Tibial artery (tissue), 4 donors: ENCODE data around the gene STH.

Experiments
- DNase-seq, 2 donors: peaks; one replicate each; pipeline ENCODE4 v3.0.0-alpha.2; 2019
- H3K27ac ChIP-seq, 2 donors: fragments of 200-600 bp; sonication (generic) in 1 of 2; 1 replicate in 1 of 2; 2 replicates in 1 of 2; pipeline ENCODE4 v1.5.1; 2018 to 2019; ENCODE audit warnings: mild to moderate bottlenecking in 1 of 2
- H3K27me3 ChIP-seq, 2 donors: fragments of 200-600 bp; sonication (generic) in 1 of 2; one replicate each; pipeline versions ENCODE4 v1.5.1 to v1.6.0; 2016 to 2019
- H3K36me3 ChIP-seq, 3 donors: fragments of 200-600 bp; sonication (generic) in 2 of 3; one replicate each; pipeline ENCODE4 v1.5.1; 2016 to 2019; ENCODE audit warnings: mild to moderate bottlenecking in 2 of 3
- H3K4me1 ChIP-seq, 4 donors: fragments of 200-600 bp; sonication (generic) in 2 of 4; 1 replicate in 3 of 4; 2 replicates in 1 of 4; pipeline ENCODE4 v1.5.1; 2016 to 2019
- H3K4me3 ChIP-seq, 2 donors: fragments of 200-600 bp; sonication (generic) in 1 of 2; 1 replicate in 1 of 2; 2 replicates in 1 of 2; pipeline ENCODE4 v1.5.1; 2018 to 2019; ENCODE audit warnings: mild to moderate bottlenecking in 2 of 2
- H3K9me3 ChIP-seq, 3 donors: fragments of 200-600 bp; sonication (generic) in 1 of 3; one replicate each; pipeline ENCODE4 v1.5.1; 2016 to 2019
- CTCF ChIP-seq, 2 experiments: fragments of 200-600 bp in 1 of 2; fragments of 450-650 bp in 1 of 2; IDR thresholded peaks; one replicate each; pipeline ENCODE4 v1.5.1; 2017 to 2019; ENCODE audit warnings: antibody characterized with exemption in 2 of 2, mild to moderate bottlenecking in 1 of 2, moderate library complexity in 1 of 2
- intact Hi-C: fragments of 100-400 bp; cut with DNase I; formaldehyde crosslinking; loops from one replicate; pipeline ENCODE4 v1.15.0; 2023; ENCODE audit warnings: low total_unique reads

Gene STH

GRCh38 chr17:46039592-46040186 lies 40.6 kb downstream of the STH start:
- H3K36me3 ChIP-seq = peaks cover 31 to 57% (median 49%) of the 10 kb centered on the region in 3 donors
- no peak overlapping the region for H3K27ac ChIP-seq

GRCh38 chr17:46042246-46042645 lies 43.2 kb downstream of the STH start:
- intact Hi-C loops = loop anchor here (5.0 kb wide), 2 partner anchors 40 to 170 kb away; no protein-coding TSS in a partner anchor
- Histone ChIP-seq H3K9me3 (no peaks in the 10 kb centered on the region), H3K4me1 (peaks cover 0 to 13% (median 0%) of the 10 kb centered on the region in 4 donors), H3K27me3 (no peaks in the 10 kb centered on the region), H3K36me3 (peaks cover 25 to 53% (median 35%) of the 10 kb centered on the region in 3 donors), H3K4me3 (no peak overlapping the region), H3K27ac (no peak overlapping the region)
- no peak for TF ChIP-seq CTCF (IDR thresholded peaks at IDR 0.05)
- no peak for DNase-seq

More at GRCh38 chr17:46039592-46040186, 40.6 kb downstream of the STH start:
- Histone ChIP-seq H3K4me1 (peaks cover 0 to 10% (median 0%) of the 10 kb centered on the region in 4 donors), H3K9me3 (no peaks in the 10 kb centered on the region), H3K4me3 (no peak overlapping the region), H3K27me3 (no peaks in the 10 kb centered on the region)
- DNase-seq = no peak
- no peak for TF ChIP-seq CTCF (IDR thresholded peaks at IDR 0.05)
- intact Hi-C loops = loop anchor here (5.0 kb wide), 2 partner anchors 37 to 173 kb away; no protein-coding TSS in a partner anchor

- TF ChIP-seq CTCF (IDR thresholded peaks at IDR 0.05) = no peak
- DNase-seq = no peak
- Histone ChIP-seq H3K9me3 (no peaks in the 10 kb centered on the region), H3K27me3 (no peaks in the 10 kb centered on the region), H3K4me3 (no peak overlapping the region), H3K27ac (no peak overlapping the region), H3K4me1 (peaks cover 0 to 13% (median 0%) of the 10 kb centered on the region in 4 donors), H3K36me3 (peaks cover 25 to 53% (median 35%) of the 10 kb centered on the region in 3 donors)
- intact Hi-C loops = loop anchor here (5.0 kb wide), 2 partner anchors 41 to 169 kb away; no protein-coding TSS in a partner anchor
Measured at GRCh38 chr17:46042925-46043324, 43.9 kb downstream of the STH start.

- no peak for TF ChIP-seq CTCF (IDR thresholded peaks at IDR 0.05)
- Histone ChIP-seq H3K27me3 (no peaks in the 10 kb centered on the region), H3K9me3 (no peaks in the 10 kb centered on the region), H3K4me3 (no peak overlapping the region), H3K4me1 (peaks cover 0 to 13% (median 0%) of the 10 kb centered on the region in 4 donors), H3K27ac (peak overlapping the region in 1 of 2 donors; percentile 33), H3K36me3 (peaks cover 24 to 52% (median 34%) of the 10 kb centered on the region in 3 donors)
- intact Hi-C loops = loop anchor here (5.0 kb wide), 2 partner anchors 41 to 169 kb away; no protein-coding TSS in a partner anchor
- no peak for DNase-seq
Measured at GRCh38 chr17:46043606-46044005, 44.6 kb downstream of the STH start.

GRCh38 chr17:46044286-46044928 lies 45.4 kb downstream of the STH start:
- peak; percentile 79 to 94 for TF ChIP-seq CTCF (IDR thresholded peaks at IDR 0.05)
- intact Hi-C loops = loop anchor here (5.0 kb wide), 2 partner anchors 42 to 168 kb away; no protein-coding TSS in a partner anchor
- peak; percentile 82 to 87 for DNase-seq
- Histone ChIP-seq H3K27me3 (no peaks in the 10 kb centered on the region), H3K36me3 (peaks cover 18 to 49% (median 31%) of the 10 kb centered on the region in 3 donors), H3K4me1 (peaks cover 0 to 13% (median 0%) of the 10 kb centered on the region in 4 donors), H3K9me3 (no peaks in the 10 kb centered on the region), H3K4me3 (no peak overlapping the region), H3K27ac (peak overlapping the region; percentile 24 to 33)
